PC-3 (cell line): ENCODE data around the gene TMOD3. TPM values are rescaled to one million over a fixed set of nuclear protein-coding genes. Genes with fewer than 3 reads are reported as not detected.
A peak's percentile ranks its signal among the peaks of the same experiment; 100 is the strongest.

Experiments used
- ATAC-seq: fragments of 200-7000 bp; cut with Tn5 transposase; 2 replicates; pipeline ENCODE4 v1.9.1; 2020; ENCODE audit warnings: mild to moderate bottlenecking, moderate library complexity
- BruUV-seq: library from RNA; stranded (reverse); fragments of 400-500 nt; replicated peaks from 2 replicates; lab custom pipeline; 2021; lab: Mats Ljungman, UMichigan
- CTCF ChIA-PET: fragments of 300-600 bp; sonication (Branson Sonifier 250); formaldehyde crosslinking; loops from one replicate; lab custom pipeline; 2022; ENCODE audit warnings: antibody characterized with exemption; lab: Charles Lee
- POLR2A ChIA-PET: fragments of 300-600 bp; sonication (Branson Sonifier 250); formaldehyde crosslinking; loops from one replicate; lab custom pipeline; 2022; ENCODE audit warnings: antibody characterized with exemption; ENCODE audit not compliant: unreplicated experiment; lab: Charles Lee
- DNase-seq: peaks from one replicate; pipeline ENCODE4 v3.0.0-alpha.2; 2015
- H2AFZ ChIP-seq: fragments of 300-600 bp; sonication (generic); 2 replicates; pipeline ENCODE4 v1.6.0; 2016; ENCODE audit warnings: antibody characterized with exemption, low read length
- H3F3A ChIP-seq: fragments of 300-600 bp; sonication (generic); one replicate; pipeline ENCODE4 v1.6.0; 2017; ENCODE audit warnings: antibody characterized with exemption, low read length, control low read depth, mild to moderate bottlenecking; ENCODE audit not compliant: unreplicated experiment
- H3K27ac ChIP-seq: fragments of 300-600 bp; sonication (generic); 2 replicates; pipeline ENCODE4 v1.5.1; 2016; ENCODE audit warnings: mild to moderate bottlenecking, low read length
- H3K27me3 ChIP-seq: fragments of 300-600 bp; sonication (generic); 2 replicates; pipeline ENCODE4 v1.6.1; 2016; ENCODE audit warnings: low read length, mixed read lengths
- H3K36me3 ChIP-seq: fragments of 300-600 bp; sonication (generic); 2 replicates; pipeline ENCODE4 v1.6.1; 2016; ENCODE audit warnings: low read depth, mixed run types, low read length, mixed read lengths
- H3K4me1 ChIP-seq: fragments of 300-600 bp; sonication (generic); 2 replicates; pipeline ENCODE4 v1.5.1; 2016; ENCODE audit warnings: low read length; ENCODE audit not compliant: insufficient read depth
- H3K4me2 ChIP-seq: fragments of 300-600 bp; sonication (generic); 2 replicates; pipeline ENCODE4 v1.6.0; 2016; ENCODE audit warnings: low read length
- H3K4me3 ChIP-seq: fragments of 300-600 bp; sonication (generic); 2 replicates; pipeline ENCODE4 v1.5.1; 2016; ENCODE audit warnings: mild to moderate bottlenecking, low read length, mixed read lengths
- H3K79me2 ChIP-seq: fragments of 300-600 bp; sonication (generic); 2 replicates; pipeline ENCODE4 v1.6.1; 2017; ENCODE audit warnings: low read length, mixed read lengths
- H3K9ac ChIP-seq: fragments of 300-600 bp; sonication (generic); 2 replicates; pipeline ENCODE4 v1.6.0; 2016; ENCODE audit warnings: mild to moderate bottlenecking, low read length
- H3K9me2 ChIP-seq: fragments of 300-600 bp; sonication (generic); replicated peaks from 2 replicates; pipeline ENCODE4 v1.6.1; 2016; ENCODE audit warnings: mixed run types, low read length, mixed read lengths
- H3K9me3 ChIP-seq: fragments of 300-600 bp; sonication (generic); 2 replicates; pipeline ENCODE4 v1.6.1; 2016; ENCODE audit warnings: low read length, mixed read lengths
- H4K20me1 ChIP-seq: fragments of 300-600 bp; sonication (generic); 2 replicates; pipeline ENCODE4 v1.6.1; 2016; ENCODE audit warnings: low read length, mixed read lengths
- EZH2 ChIP-seq: fragments of 300-600 bp; sonication (generic); IDR thresholded peaks from one replicate; pipeline ENCODE4 v1.6.1; 2017; ENCODE audit warnings: antibody characterized with exemption, mild to moderate bottlenecking, low read length; ENCODE audit not compliant: unreplicated experiment
- EZH2phosphoT487 ChIP-seq: fragments of 300-600 bp; sonication (generic); IDR thresholded peaks from 2 replicates; pipeline ENCODE4 v1.6.1; 2018; ENCODE audit warnings: mild to moderate bottlenecking, antibody characterized with exemption, low read length, borderline replicate concordance
- intact Hi-C: fragments of 100-400 bp; cut with micrococcal nuclease; formaldehyde crosslinking; loops from 2 replicates; pipeline ENCODE4 v1.9.0; 2023
- total RNA-seq: library from RNA; depleted of rRNA; stranded (reverse); fragments of >200 nt; gene quantifications from 2 replicates; pipeline ENCODE4 v1.2.3, GENCODE V29; 2014
- TF ChIP-seq, protein P1 (sequence below): fragments of 300-600 bp; sonication (generic); conservative IDR thresholded peaks from 2 replicates; pipeline ENCODE4 v1.5.1; 2017; ENCODE audit warnings: antibody characterized with exemption, low read depth, mild to moderate bottlenecking, low read length

Gene TMOD3
- total RNA-seq, 1 experiment from 2014 or later, result 43.9 TPM

GRCh38 chr15:51870774-51871173 is 41.3 kb downstream of the TMOD3 start:
- DNase-seq (no peak), ATAC-seq (no peak)
- TF ChIP-seq, protein P1, sequence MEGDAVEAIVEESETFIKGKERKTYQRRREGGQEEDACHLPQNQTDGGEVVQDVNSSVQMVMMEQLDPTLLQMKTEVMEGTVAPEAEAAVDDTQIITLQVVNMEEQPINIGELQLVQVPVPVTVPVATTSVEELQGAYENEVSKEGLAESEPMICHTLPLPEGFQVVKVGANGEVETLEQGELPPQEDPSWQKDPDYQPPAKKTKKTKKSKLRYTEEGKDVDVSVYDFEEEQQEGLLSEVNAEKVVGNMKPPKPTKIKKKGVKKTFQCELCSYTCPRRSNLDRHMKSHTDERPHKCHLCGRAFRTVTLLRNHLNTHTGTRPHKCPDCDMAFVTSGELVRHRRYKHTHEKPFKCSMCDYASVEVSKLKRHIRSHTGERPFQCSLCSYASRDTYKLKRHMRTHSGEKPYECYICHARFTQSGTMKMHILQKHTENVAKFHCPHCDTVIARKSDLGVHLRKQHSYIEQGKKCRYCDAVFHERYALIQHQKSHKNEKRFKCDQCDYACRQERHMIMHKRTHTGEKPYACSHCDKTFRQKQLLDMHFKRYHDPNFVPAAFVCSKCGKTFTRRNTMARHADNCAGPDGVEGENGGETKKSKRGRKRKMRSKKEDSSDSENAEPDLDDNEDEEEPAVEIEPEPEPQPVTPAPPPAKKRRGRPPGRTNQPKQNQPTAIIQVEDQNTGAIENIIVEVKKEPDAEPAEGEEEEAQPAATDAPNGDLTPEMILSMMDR, result no peak
- TF ChIP-seq EZH2phosphoT487, result no peak
- TF ChIP-seq EZH2, result no peak
- H3K9ac ChIP-seq, result no peak overlapping the region
- no peak overlapping the region for H2AFZ ChIP-seq
- CTCF ChIA-PET, result no interaction called here
- no peak overlapping the region for H3K4me3 ChIP-seq
- POLR2A ChIA-PET, result no interaction called here
- H3K9me3 ChIP-seq, result no peaks in the 10 kb centered on the region
- H3K4me1 ChIP-seq, result peaks cover 46% of the 10 kb centered on the region
- no TSS peak for BruUV-seq
- intact Hi-C loops, result no loop called here
- H3K36me3 ChIP-seq, result peaks cover 20% of the 10 kb centered on the region; the same call in 1 of the 2 replicates
- no peaks in the 10 kb centered on the region for H4K20me1 ChIP-seq
- H3K4me2 ChIP-seq, result no peak overlapping the region
- H3K79me2 ChIP-seq, result peaks cover 43% of the 10 kb centered on the region
- no peaks in the 10 kb centered on the region for H3K27me3 ChIP-seq
- H3K27ac ChIP-seq, result no peak overlapping the region
- H3K9me2 ChIP-seq, result no peaks in the 10 kb centered on the region
- H3F3A ChIP-seq, result peaks cover 4% of the 10 kb centered on the region

- ATAC-seq, result peak; percentile 95
- peaks cover 48% of the 10 kb centered on the region for H3K4me1 ChIP-seq
- ChIA-PET POLR2A (no interaction called here), CTCF (no interaction called here)
- no peaks in the 10 kb centered on the region for H3K9me3 ChIP-seq
- H3K79me2 ChIP-seq, result peaks cover 55% of the 10 kb centered on the region
- H3K27me3 ChIP-seq, result no peaks in the 10 kb centered on the region
- peak overlapping the region; percentile 92 for H3K9ac ChIP-seq
- H2AFZ ChIP-seq, result peak overlapping the region; percentile 18; the same call in 1 of the 2 replicates
- no peaks in the 10 kb centered on the region for H3K9me2 ChIP-seq
- DNase-seq, result peak; percentile 95
- TF ChIP-seq EZH2, result no peak
- no peak for TF ChIP-seq EZH2phosphoT487
- TF ChIP-seq, protein P1, result no peak
- H3K36me3 ChIP-seq, result peaks cover 16% of the 10 kb centered on the region; the same call in 1 of the 2 replicates
- peak overlapping the region; percentile 89 for H3K4me2 ChIP-seq
- BruUV-seq, result TSS peak; percentile 91
- intact Hi-C loops, result loop anchor here (2.0 kb wide), 2 partner anchors 32 to 44 kb away; no protein-coding TSS in a partner anchor
- no peaks in the 10 kb centered on the region for H4K20me1 ChIP-seq
- peak overlapping the region; percentile 100 for H3K27ac ChIP-seq
- H3K4me3 ChIP-seq, result peak overlapping the region; percentile 63
- peaks cover 14% of the 10 kb centered on the region for H3F3A ChIP-seq
Measured at GRCh38 chr15:51874751-51875644, 45.5 kb downstream of the TMOD3 start.

- intact Hi-C loops, result no loop called here
- Histone ChIP-seq H3K4me2 (peak overlapping the region; percentile 57), H3K27ac (peak overlapping the region; percentile 100), H3K36me3 (peaks cover 10% of the 10 kb centered on the region; the same call in 1 of the 2 replicates), H3K9ac (peak overlapping the region; percentile 40; the same call in 1 of the 2 replicates), H3K27me3 (no peaks in the 10 kb centered on the region), H2AFZ (no peak overlapping the region), H3F3A (peaks cover 14% of the 10 kb centered on the region), H3K4me1 (peaks cover 54% of the 10 kb centered on the region), H3K4me3 (no peak overlapping the region), H3K79me2 (peaks cover 56% of the 10 kb centered on the region), H3K9me2 (no peaks in the 10 kb centered on the region), H4K20me1 (no peaks in the 10 kb centered on the region), H3K9me3 (no peaks in the 10 kb centered on the region)
- peak; percentile 12 for DNase-seq
- ATAC-seq, result no peak
- ChIA-PET CTCF (no interaction called here), POLR2A (no interaction called here)
- no peak for TF ChIP-seq EZH2
- TF ChIP-seq, protein P1, result no peak
- no peak for TF ChIP-seq EZH2phosphoT487
- no TSS peak for BruUV-seq
Measured at GRCh38 chr15:51876169-51876568, 46.7 kb downstream of the TMOD3 start.
